Stimulated activated CD4-positive, alpha-beta T cell treated with anti-CD3 and anti-CD28 coated beads, Interleukin-4, amount 100 ng/mL, for 4 hours (primary cell): ENCODE results near the gene CYP2A13.
"Not testable (repeated sequence)": the region's sequence is repeated elsewhere in the genome, so short reads cannot be mapped to it uniquely, and the experiment has no call there.

Experiments
- DNase-seq, 2 experiments: peaks; one replicate each; pipeline ENCODE4 v3.0.0-alpha.2; 2020

CYP2A13 gene, protein sequence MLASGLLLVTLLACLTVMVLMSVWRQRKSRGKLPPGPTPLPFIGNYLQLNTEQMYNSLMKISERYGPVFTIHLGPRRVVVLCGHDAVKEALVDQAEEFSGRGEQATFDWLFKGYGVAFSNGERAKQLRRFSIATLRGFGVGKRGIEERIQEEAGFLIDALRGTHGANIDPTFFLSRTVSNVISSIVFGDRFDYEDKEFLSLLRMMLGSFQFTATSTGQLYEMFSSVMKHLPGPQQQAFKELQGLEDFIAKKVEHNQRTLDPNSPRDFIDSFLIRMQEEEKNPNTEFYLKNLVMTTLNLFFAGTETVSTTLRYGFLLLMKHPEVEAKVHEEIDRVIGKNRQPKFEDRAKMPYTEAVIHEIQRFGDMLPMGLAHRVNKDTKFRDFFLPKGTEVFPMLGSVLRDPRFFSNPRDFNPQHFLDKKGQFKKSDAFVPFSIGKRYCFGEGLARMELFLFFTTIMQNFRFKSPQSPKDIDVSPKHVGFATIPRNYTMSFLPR

DNA sequence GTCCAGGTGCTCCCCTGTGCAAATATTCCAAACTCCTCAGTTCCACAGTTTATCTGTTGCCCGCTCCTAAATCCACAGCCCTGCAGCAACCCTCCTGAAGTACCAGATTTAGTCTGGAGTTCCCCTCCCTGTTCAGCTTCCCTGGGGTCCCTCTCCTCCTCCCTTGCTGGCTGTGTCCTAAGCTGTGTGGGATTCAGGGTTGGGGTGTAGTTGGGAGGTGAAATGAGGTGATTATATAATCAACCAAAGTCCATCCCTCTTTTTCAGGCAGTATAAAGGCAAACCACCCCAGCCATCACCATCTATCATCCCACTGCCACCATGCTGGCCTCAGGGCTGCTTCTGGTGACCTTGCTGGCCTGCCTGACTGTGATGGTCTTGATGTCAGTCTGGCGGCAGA is at the start of gene CYP2A13:
TSS of gene CYP2A13 (plus strand) at position 301 of the 400 bp plus-strand sequence. CDS start at position 322, 21 bp downstream.
- no peak for DNase-seq

DNA sequence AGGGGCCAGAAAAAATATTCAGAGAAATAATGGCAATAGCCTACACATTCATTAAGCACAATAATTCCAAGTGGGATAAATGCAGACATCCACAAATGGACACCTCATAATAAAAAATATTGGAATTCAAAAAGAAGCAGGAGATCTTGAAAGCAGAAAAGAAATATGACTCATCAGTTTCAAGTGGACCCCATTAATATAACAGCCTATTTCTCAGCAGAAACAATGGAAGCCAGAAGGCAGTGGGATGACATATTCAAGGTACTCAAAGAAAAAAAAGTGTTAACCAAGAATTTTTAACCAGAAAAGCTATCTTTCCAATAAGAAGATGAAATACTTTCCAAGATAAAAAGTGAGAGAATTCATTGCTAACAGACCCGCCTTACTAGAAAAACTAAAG is 48.4 kb upstream of the CYP2A13 start:
- no peak for DNase-seq

DNA sequence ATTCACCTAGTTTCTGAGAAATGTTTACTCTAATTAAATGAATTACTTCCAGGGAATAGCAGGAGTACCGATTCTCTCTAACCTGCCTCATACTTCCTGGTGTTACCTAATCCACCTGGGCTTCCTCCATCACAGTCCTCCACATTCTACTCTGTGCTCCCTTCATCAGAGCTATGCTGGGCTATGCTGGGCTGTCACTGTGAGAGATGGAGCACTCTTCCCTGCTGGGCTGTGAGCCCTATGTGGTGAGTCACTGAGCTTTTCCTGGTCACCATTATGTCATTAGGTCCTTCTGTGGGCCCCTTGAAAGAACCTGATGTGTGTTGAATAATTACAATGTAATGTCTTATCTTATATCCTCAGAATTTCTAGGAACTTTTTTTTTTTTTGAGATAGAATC is 43.2 kb upstream of the CYP2A13 start:
- not testable (repeated sequence) for DNase-seq

DNA sequence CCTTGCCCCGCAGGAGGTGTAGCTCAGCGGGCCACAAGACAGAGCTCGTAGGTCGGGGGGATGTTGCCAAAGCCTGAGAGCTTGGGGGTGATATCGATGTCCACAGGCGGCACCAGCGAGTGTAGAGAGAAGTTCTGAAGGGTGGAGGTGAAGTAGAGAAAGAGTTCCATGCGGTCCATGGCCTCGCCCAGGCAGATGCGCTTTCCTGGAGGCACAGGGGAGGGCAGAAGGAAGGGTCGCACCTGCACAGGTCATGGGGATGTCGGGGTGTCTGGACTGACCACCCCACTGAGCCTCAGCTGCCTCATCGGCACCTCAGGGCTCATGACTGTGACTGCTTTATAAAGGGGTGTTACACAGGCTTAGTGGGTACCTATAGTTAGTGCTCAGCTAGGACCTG is 37.8 kb upstream of the CYP2A13 start:
- no peak for DNase-seq

DNA sequence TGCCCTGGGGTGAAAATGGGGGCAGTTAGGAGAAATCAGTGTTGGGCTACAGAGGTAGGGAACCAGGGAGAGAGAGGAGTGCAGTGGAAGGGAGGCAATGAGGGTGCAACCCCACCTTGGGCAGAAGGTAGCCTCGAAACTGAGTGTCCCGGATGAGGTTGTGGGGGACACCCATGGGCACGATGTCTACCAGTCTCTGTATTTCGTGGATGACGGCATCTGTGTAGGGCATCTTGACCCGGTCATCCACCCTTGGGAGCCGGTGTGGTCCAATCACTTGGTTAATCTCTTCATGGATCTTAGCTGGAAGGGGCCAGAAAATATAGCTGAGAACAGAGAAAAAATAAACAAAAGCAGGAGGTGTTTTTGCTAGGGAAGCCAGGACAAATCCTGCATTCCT is 36.1 kb upstream of the CYP2A13 start:
- DNase-seq = not testable (repeated sequence)

DNA sequence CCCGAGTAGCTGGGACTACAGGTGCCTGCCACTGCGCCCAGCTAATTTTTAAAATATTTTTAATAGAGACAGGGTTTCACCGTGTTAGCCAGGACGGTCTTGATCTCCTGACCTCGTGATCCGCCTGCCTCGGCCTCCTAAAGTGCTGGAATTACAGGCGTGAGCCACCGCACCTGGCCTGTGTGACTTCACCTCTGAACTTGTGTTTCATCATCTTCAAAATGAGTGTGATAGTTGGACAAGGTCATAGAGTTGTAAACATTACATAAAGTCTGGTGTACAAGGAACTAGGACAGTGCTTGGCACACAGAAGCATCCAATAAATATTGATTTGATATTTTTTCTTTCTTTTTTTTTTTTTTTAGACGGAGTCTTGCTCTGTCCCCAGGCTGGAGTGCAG is 34.9 kb upstream of the CYP2A13 start:
- not testable (repeated sequence) for DNase-seq

DNA sequence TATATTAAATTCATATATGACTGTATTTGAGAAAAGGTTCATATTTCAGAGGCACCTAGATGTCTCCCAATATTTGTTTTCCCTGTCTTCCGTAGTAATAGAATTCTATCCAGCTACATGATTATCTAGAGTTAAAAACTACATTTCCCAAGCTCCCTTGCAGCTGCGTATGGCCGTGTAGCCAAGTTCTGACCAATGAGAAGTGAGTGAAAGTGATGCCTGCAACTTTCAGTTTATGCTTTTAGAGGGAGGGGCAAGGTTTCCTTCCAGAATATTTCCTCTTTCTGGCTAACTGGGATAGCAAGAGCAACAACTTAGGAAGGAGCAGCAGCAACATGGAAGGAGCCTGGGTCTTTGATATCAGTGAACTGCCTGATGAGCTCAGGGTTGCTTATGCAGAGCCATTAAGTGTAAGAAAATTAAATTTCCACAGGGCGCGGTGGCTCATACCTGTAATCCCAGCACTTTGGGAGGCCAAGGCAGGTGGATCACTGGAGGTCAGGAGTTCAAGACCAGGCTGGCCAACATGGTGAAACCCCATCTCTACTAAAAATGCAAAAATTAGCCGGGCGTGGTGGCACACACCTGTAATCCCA is 23.2 kb upstream of the CYP2A13 start:
- DNase-seq = no peak

DNA sequence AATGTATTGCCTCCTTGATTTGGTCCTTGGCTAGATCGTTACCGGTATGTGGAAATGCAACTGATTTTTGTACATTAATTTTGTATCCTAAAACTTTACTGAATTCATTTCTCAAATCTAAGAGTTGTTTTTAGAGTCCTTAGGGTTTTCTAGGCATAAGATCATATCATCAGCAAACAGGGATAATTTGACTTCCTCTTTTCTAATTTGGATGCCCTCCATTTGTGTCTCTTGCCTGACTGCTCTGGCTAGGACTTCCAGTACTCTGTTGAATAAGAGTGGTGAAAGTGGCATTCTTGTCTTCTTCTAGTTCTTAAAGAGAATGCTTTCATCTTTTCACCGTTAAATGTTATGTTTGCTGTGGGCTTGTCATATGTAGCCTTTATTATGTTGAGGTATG is 12.0 kb upstream of the CYP2A13 start:
- no peak for DNase-seq

DNA sequence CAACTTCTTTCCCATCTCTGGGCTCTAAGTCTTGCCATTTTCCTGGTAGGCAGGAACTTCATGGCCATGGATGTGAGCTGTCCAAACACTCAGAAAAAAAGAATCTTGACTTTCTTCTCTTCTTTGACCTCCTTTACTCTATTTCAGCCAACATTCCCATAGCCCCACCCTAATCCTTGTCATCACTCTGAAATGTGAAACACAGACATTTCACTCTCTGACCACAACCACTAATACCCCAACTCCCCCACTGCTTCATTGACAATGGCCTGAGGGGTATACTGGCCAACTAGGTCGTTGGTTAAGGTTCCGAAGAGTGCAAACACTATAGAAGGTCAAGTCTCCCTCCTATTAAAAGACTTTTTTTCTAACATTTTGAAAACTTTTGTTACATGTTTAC is 4.7 kb upstream of the CYP2A13 start:
- no peak for DNase-seq

DNA sequence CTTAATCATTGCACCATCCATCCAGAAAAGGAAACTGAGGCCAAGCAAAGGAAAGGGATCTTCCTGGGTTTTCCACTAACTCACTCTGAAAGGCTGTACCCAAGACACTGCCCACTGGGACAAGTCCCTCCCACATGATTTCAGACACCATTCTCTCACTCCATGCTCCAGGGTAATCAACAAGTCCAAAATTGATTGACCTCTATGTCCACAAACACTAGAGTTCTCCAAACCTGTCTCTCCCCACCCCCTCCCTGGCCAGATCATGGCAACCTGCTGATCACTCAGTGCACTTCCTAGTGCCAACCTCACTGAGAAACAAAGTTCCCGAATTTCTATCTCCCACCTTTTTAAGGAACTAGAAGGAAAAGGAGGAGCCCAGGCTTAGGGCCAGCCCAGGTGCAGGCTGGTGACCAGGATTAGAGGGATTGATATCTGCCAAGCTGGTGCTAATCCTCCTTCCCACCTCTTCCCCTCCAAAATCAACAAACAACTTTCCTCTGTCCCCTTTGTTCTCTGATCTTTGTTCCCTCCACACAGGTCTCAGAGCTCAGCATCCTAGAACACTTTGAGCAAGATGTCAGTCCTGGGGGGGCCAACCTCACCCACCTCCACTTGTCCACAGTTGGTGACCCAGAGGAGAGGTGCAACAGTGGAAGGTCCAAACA is 2.4 kb upstream of the CYP2A13 start:
- no peak for DNase-seq

DNA sequence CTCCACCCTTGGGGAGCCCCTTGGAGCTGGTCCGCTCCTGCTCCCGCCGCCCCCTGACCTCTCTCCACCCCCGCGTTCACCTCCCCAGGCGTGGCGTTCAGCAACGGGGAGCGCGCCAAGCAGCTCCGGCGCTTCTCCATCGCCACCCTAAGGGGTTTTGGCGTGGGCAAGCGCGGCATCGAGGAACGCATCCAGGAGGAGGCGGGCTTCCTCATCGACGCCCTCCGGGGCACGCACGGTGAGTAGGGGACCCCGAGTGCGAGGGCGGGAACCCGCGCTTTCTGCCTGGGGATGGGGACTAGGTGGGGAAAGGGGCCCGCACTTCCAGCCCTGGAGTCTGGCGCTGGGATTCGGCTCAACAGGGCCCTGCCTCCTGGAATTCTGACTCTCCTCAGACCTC is 1.7 kb downstream of the CYP2A13 start:
- DNase-seq = no peak

DNA sequence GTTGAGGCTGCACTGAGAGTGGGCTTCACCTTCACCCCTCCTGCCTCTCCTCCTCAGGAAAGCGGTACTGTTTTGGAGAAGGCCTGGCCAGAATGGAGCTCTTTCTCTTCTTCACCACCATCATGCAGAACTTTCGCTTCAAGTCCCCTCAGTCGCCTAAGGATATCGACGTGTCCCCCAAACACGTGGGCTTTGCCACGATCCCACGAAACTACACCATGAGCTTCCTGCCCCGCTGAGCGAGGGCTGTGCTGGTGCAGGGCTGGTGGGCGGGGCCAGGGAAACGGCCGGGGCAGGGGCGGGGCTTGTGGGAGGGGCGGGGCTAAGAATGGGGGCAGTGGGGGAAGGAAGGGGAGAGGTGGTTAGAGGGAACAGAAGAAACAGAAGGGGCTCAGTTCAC is 7.5 kb downstream of the CYP2A13 start:
- DNase-seq = no peak

DNA sequence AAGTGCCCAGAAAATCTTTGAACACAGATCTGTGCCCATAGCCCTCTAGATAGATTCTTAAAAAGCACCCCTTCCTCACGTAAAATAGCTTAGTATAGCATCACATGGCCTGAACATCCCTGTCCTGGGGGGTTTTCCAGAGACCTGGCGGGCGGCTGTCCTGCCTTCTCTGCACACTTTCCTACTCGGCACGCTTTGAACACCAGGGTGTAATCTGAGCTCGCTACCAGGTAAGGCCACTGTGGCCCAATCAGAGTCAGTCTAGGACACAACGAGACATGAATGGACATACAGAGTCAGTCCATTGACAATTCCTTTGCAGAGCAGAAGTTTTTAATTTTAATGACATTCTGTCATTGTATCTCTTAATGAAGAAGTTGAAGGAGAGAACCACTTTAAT is 8.1 kb downstream of the CYP2A13 start:
- no peak for DNase-seq

DNA sequence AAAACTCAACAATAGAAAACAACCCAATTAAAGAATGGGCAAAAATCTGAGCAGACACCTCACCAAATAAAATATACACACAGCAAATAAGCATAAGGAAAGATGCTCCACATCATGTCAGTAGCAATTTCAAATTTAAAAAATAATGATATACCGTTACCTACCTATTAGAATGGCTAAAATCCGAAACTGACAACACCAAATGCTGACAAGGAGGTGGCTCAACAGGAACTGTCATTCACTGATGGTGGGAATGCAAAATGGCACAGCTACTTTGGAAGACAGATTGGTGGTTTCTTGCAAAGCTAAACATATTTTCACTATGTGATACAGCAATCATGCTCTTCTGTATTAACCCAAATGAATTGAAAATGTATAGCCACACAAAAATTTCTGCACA is 9.1 kb downstream of the CYP2A13 start:
- no peak for DNase-seq

DNA sequence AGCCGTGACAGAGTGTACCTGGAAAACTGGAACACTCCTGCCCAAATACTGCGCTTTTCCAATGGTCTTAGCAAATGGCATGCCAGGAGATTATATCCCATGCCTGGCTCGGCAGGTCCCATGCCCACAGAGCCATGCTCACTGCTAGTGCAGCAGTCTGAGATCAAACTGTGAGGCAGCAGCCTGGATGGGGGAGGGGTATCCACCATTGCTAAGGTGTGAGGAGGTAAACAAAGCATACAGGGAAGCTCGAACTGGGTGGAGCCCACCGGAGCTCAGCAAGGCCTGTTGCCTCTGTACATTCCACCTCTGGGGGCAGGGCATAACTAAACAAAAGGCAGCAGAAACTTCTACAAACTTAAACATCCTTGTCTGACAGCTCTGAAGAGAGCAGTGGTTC is 10.5 kb downstream of the CYP2A13 start:
- no peak for DNase-seq

DNA sequence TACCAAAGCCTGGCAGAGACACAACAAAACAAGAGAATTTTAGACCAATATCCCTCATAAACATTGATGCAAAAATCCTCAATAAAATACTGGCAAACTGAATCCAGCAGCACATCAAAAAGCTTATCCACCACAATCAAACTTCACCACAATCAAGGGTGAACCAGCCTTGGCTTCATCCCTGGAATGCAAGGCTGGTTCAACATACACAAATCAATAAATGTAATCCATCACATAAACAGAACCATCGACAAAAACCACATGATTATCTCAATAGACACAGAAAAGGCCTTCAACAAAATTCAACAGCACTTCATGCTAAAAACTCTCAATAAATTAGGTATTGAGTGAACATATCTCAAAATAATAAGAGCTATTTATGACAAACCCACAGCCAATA is 14.0 kb downstream of the CYP2A13 start:
- not testable (repeated sequence) for DNase-seq

DNA sequence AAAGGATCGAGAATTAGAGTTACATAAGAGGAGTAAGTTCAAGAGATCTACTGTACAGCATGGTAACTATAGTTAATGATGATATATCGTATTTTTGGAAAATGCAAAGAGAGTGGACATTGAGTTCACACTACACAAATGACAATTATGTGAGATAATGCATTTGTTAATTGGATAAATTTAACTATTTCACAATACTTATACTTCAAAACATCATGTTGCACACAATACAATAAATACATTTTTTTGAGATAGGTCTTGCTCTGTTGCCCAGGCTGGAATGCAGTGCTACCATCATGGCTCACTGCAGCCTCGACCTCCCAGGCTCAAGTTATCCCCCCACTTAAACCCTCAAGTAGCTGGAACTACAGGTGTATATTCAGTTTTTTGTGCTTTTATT is 17.9 kb downstream of the CYP2A13 start:
- DNase-seq = no peak

DNA sequence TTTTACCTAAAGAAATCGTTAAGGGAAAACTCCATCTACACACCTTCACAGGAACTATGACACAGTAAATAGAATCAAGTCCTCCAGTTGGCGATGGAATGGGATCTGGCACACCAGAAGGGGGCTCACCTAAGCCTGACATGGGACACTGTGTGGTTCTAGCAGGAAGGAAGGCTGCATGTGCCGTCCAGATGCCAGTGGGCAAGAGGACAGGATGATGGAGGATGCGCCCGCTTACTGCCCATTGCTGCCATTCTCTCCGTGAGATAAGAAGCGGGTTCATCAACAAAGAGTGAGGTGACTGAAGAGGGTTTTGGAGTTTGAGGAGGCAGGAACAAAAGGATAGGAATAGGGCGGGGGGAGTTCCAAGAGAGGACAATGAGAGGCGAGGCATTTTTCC is 23.0 kb downstream of the CYP2A13 start:
- DNase-seq = no peak

DNA sequence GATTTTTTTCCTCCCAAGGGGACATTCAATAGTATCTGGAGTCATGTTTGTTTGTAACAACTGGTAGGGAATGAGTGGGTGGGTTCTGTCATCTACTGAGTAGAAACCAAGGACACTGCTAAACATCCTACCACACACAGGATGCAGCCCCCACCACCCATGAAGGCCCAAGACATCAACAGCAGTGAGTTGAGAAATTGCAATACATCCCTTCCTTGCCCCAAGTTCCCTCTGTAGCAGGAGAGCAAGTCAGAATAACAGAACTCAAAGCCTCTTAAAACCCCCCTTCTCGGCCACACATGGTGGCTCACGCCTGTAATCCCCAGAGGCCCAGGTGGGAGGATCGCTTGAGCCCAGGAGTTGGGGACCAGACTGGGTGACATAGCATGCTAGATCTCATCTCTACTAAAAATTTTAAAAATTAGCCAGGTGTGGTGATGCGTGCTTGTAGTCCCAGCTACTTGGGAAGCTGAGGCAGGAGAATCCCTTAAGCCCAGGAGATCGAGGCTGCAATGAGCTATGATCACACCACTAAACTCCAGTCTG is 23.6 kb downstream of the CYP2A13 start:
- no peak for DNase-seq

DNA sequence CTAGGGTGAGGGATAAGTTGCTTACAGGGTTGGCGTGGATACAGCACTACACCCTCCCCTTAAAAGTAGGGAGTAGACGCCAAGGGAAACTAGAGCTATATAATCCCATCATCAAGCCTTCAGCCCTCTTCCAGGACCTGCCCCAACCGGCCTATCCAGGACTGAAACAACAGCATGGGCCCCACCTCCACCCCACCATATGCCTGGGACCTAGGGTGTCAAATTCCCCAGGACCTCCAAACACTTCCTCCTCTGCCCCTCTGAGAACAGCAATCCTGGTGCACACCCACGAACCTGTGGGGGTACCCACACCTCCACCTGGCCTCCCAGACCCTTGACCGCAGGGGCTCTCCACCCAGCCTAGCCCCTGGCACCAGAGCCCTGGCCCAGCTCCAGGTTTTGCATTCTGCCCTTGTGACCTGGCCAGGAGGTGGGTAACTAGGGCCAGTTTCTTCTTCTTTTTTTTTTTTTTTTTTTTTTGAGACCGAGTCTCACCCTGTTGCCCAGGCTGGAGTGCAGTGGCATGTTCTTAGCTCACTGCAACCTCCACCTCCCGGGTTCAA is 24.6 kb downstream of the CYP2A13 start:
- DNase-seq = no peak

DNA sequence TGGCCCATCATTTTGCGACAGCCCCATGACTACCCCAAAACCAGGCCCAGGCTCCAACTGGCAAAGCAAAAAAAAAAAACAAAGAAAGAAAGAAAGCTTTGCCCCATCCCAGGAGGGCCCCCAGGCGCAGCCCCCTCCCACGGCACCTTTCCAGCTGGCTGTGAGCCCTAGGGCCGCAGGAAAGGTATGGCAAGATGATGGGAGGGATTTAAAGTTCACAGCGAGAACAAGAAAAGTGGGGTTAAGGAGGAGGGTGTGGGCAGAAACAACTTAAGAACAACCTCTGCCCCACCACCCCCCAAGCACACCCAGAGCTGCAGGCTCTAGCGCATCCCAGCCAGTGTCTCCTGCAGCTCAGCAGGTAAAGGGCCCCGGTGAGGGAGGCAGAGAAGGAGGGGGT is 25.9 kb downstream of the CYP2A13 start, which contains the start of gene CYP2F1:
TSS of gene CYP2F1 (plus strand) at position 301 of the 400 bp plus-strand sequence. CDS start 1,757 bp downstream, outside the sequence.
- no peak for DNase-seq

DNA sequence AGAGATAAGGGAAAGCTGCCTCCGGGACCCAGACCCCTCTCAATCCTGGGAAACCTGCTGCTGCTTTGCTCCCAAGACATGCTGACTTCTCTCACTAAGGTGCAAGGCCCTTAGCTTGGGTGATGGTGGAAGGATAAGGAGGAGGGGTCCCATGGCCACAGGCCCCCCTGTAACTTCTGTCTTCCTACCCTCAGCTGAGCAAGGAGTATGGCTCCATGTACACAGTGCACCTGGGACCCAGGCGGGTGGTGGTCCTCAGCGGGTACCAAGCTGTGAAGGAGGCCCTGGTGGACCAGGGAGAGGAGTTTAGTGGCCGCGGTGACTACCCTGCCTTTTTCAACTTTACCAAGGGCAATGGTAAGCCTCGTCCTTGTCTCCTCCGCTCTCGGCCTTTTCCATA is 28.0 kb downstream of the CYP2A13 start:
- no peak for DNase-seq
